H9 (cell line): Measurements from ENCODE around the gene MAL. TPM values are rescaled to one million over a fixed set of nuclear protein-coding genes. Genes with fewer than 3 reads are reported as not detected.
A peak's percentile ranks its signal among the peaks of the same experiment; 100 is the strongest.

Source experiments
- DNase-seq: peaks from one replicate; pipeline ENCODE4 v3.0.0-alpha.2; 2017
- H2AFZ ChIP-seq: one replicate; pipeline ENCODE4 v1.6.1; 2013; ENCODE audit warnings: mild to moderate bottlenecking, low read length, control low read depth, moderate library complexity
- H2AK5ac ChIP-seq: 2 replicates; pipeline ENCODE4 v1.6.1; 2013; ENCODE audit warnings: low read length, control low read depth, mixed read lengths; ENCODE audit not compliant: insufficient read length
- H2BK120ac ChIP-seq: one replicate; pipeline ENCODE4 v1.6.1; 2013; ENCODE audit warnings: low read depth, mild to moderate bottlenecking, low read length, control low read depth, inconsistent platforms; ENCODE audit not compliant: poor library complexity, severe bottlenecking
- H2BK12ac ChIP-seq: 2 replicates; pipeline ENCODE4 v1.6.1; 2013; ENCODE audit warnings: low read length, control low read depth, mixed read lengths, low read depth; ENCODE audit not compliant: insufficient read length
- H2BK15ac ChIP-seq: 2 replicates; pipeline ENCODE4 v1.6.1; 2013; ENCODE audit warnings: low read depth, low read length, control low read depth
- H2BK20ac ChIP-seq: one replicate; pipeline ENCODE4 v1.6.1; 2013; ENCODE audit warnings: low read depth, mild to moderate bottlenecking, low read length, control low read depth, inconsistent platforms; ENCODE audit not compliant: poor library complexity, severe bottlenecking
- H2BK5ac ChIP-seq: 2 replicates; pipeline ENCODE4 v1.6.1; 2013; ENCODE audit warnings: low read length, control low read depth, mixed read lengths; ENCODE audit not compliant: insufficient read length
- H3K14ac ChIP-seq: 2 replicates; pipeline ENCODE4 v1.6.1; 2013; ENCODE audit warnings: low read length, control low read depth; ENCODE audit not compliant: insufficient read depth
- H3K18ac ChIP-seq: 2 replicates; pipeline ENCODE4 v1.6.1; 2013; ENCODE audit warnings: low read depth, mild to moderate bottlenecking, mixed read lengths, low read length, control low read depth; ENCODE audit not compliant: insufficient read length
- H3K23ac ChIP-seq: 2 replicates; pipeline ENCODE4 v1.6.1; 2013; ENCODE audit warnings: low read length, control low read depth, mixed read lengths, low read depth; ENCODE audit not compliant: insufficient read length
- H3K23me2 ChIP-seq: 2 replicates; pipeline ENCODE4 v1.6.1; 2013; ENCODE audit warnings: low read depth, mild to moderate bottlenecking, mixed read lengths, low read length, control low read depth; ENCODE audit not compliant: insufficient read length, poor library complexity, severe bottlenecking
- H3K27ac ChIP-seq: 2 replicates; pipeline ENCODE4 v1.5.1; 2013; ENCODE audit warnings: low read length, control low read depth, mixed read lengths, low read depth; ENCODE audit not compliant: insufficient read length
- H3K27me3 ChIP-seq: 2 replicates; pipeline ENCODE4 v1.6.1; 2013; ENCODE audit warnings: low read length, control low read depth, inconsistent platforms; ENCODE audit not compliant: insufficient read depth
- H3K4ac ChIP-seq: 2 replicates; pipeline ENCODE4 v1.6.1; 2013; ENCODE audit warnings: low read depth, mild to moderate bottlenecking, control low read depth, inconsistent platforms, low read length, moderate library complexity
- H3K4me1 ChIP-seq: 2 replicates; pipeline ENCODE4 v1.6.1; 2013; ENCODE audit warnings: low read length, control low read depth, inconsistent platforms; ENCODE audit not compliant: insufficient read depth
- H3K4me2 ChIP-seq: 2 replicates; pipeline ENCODE4 v1.6.1; 2013; ENCODE audit warnings: low read length, control low read depth, mixed read lengths; ENCODE audit not compliant: insufficient read length, insufficient read depth
- H3K56ac ChIP-seq: 2 replicates; pipeline ENCODE4 v1.6.1; 2013; ENCODE audit warnings: low read depth, mild to moderate bottlenecking, mixed read lengths, low read length, control low read depth; ENCODE audit not compliant: insufficient read length
- H3K79me1 ChIP-seq: 2 replicates; pipeline ENCODE4 v1.6.1; 2013; ENCODE audit warnings: low read depth, mild to moderate bottlenecking, moderate library complexity, low read length, control low read depth, inconsistent platforms; ENCODE audit not compliant: insufficient read depth, poor library complexity, severe bottlenecking
- H3K79me2 ChIP-seq: 2 replicates; pipeline ENCODE4 v1.6.1; 2013; ENCODE audit warnings: low read length, control low read depth, inconsistent platforms; ENCODE audit not compliant: insufficient read depth
- H3K9ac ChIP-seq: 2 replicates; pipeline ENCODE4 v1.6.1; 2013; ENCODE audit warnings: low read length, control low read depth, mixed read lengths; ENCODE audit not compliant: insufficient read length; ENCODE audit errors: extremely low read depth
- H3K9me3 ChIP-seq: one replicate; pipeline ENCODE4 v1.6.1; 2013; ENCODE audit warnings: low read depth, low read length, inconsistent platforms; ENCODE audit not compliant: control insufficient read depth
- H3T11ph ChIP-seq: one replicate; pipeline ENCODE4 v1.6.1; 2013; ENCODE audit warnings: mild to moderate bottlenecking, low read length, control low read depth, inconsistent platforms
- H4K20me1 ChIP-seq: one replicate; pipeline ENCODE4 v1.6.1; 2013; ENCODE audit not compliant: control insufficient read depth, insufficient read length, insufficient read depth
- H4K5ac ChIP-seq: 2 replicates; pipeline ENCODE4 v1.6.1; 2013; ENCODE audit warnings: low read depth, mild to moderate bottlenecking, mixed read lengths, low read length, control low read depth; ENCODE audit not compliant: insufficient read length
- H4K8ac ChIP-seq: replicated peaks from 2 replicates; pipeline ENCODE4 v1.6.1; 2013; ENCODE audit warnings: low read length, control low read depth, mixed read lengths, low read depth; ENCODE audit not compliant: insufficient read length
- H4K91ac ChIP-seq: 2 replicates; pipeline ENCODE4 v1.6.1; 2013; ENCODE audit warnings: low read depth, mild to moderate bottlenecking, moderate library complexity, mixed read lengths, low read length, control low read depth; ENCODE audit not compliant: insufficient read length
- H3K27ac Mint-ChIP-seq, 3 experiments: 2 replicates in 2 of 3; 3 replicates in 1 of 3; pipeline ENCODE4 v1.8.0; 2020 to 2021; ENCODE audit warnings: mixed read lengths in 3 of 3, mild to moderate bottlenecking in 1 of 3, moderate library complexity in 1 of 3
- H3K27me3 Mint-ChIP-seq: 2 replicates; pipeline ENCODE4 v1.8.0; 2021; ENCODE audit warnings: low read depth, mild to moderate bottlenecking, moderate library complexity, mixed read lengths
- H3K36me3 Mint-ChIP-seq, 3 experiments: 2 replicates in 2 of 3; 3 replicates in 1 of 3; pipeline ENCODE4 v1.8.0; 2020 to 2021; ENCODE audit warnings: low read depth in 3 of 3, mixed read lengths in 3 of 3; ENCODE audit not compliant: insufficient read depth in 1 of 3
- H3K4me1 Mint-ChIP-seq, 2 experiments: 2 replicates each; pipeline ENCODE4 v1.8.0; 2020; ENCODE audit warnings: mixed read lengths in 2 of 2
- H3K4me3 Mint-ChIP-seq, 2 experiments: 2 replicates in 1 of 2; 3 replicates in 1 of 2; pipeline ENCODE4 v1.8.0; 2020 to 2021; ENCODE audit warnings: mild to moderate bottlenecking in 2 of 2, mixed read lengths in 2 of 2, moderate library complexity in 1 of 2
- H3K9me3 Mint-ChIP-seq, 2 experiments: 2 replicates in 1 of 2; 3 replicates in 1 of 2; pipeline ENCODE4 v1.8.0; 2020; ENCODE audit warnings: mild to moderate bottlenecking in 2 of 2, mixed read lengths in 2 of 2, moderate library complexity in 1 of 2
- CTCF ChIP-seq: fragments of 200-600 bp; sonication (generic); conservative IDR thresholded peaks from 3 replicates; pipeline ENCODE4 v1.8.0; 2021; ENCODE audit warnings: antibody characterized with exemption, mild to moderate bottlenecking
- WGBS: extraction: QIAGEN DNeasy Blood & Tissue Kit; methylation state at CpG from one replicate; pipeline ENCODE4 v1.1.7; 2013; ENCODE audit warnings: missing lambda C conversion rate, low lambda C conversion rate, mixed read lengths; ENCODE audit not compliant: insufficient read length; ENCODE audit errors: extremely low coverage; 5-methylcytosine and 5-hydroxymethylcytosine counted together
- total RNA-seq: library from RNA; stranded (reverse); gene quantifications from 2 replicates; pipeline ENCODE4 v1.2.1, GENCODE V29; 2021

MAL gene
- total RNA-seq, 1 experiment from 2014 or later: not detected

DNA sequence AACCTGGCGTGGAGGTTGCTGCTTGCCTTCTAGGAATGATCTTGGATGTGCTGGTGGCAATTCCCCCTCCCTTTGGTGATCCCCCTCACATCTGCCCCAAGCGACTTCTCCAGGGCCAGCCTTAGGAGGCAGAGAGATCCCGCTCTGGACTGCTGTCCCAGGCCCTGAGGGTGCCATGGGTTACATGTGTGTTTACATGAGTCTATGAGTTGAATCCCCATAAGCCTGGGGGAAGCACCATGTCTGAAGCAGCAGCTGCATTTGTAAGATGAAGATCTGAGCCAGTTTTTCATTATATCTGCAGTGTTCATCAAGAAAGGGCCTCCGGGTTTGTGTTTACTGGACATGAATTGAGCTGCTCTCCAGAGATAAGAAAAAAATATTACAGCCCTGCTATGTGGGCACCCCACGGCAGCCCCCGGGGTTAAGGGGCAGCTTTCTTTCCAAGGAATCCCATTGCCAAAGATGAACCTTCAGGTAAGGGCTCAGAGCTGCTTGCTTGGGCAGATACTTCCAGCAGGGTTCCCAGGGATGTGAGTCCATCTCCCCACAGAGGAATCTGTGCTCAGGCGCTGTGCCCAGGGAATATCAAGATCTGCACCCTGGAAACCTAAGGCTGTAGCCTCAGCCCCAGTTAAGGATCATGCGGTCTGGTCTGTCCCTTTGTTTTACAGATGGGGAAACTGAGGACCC, 50.1 kb downstream of the MAL start:
- Histone ChIP-seq H4K91ac (no peak overlapping the region), H3K79me2 (no peaks in the 10 kb centered on the region), H4K20me1 (no peaks in the 10 kb centered on the region), H3K56ac (no peak overlapping the region), H2AK5ac (no peak overlapping the region), H2BK5ac (no peak overlapping the region), H3K18ac (no peak overlapping the region), H2BK120ac (no peak overlapping the region), H3K9ac (no peak overlapping the region), H3K23ac (no peak overlapping the region), H3K9me3 (no peaks in the 10 kb centered on the region), H3K4me2 (no peak overlapping the region), H3K4ac (no peak overlapping the region), H2BK15ac (no peak overlapping the region), H3K14ac (no peak overlapping the region), H4K5ac (no peak overlapping the region), H2BK20ac (no peak overlapping the region), H2BK12ac (no peak overlapping the region), H3K4me1 (peaks cover 3% of the 10 kb centered on the region; the same call in 1 of the 2 replicates), H3K79me1 (no peaks in the 10 kb centered on the region), H4K8ac (no peak overlapping the region), H3K23me2 (peaks cover 8% of the 10 kb centered on the region), H2AFZ (no peak overlapping the region), H3T11ph (no peak overlapping the region), H3K27me3 (no peaks in the 10 kb centered on the region), H3K27ac (no peak overlapping the region)
- Mint-ChIP-seq H3K36me3 (no peaks in the 10 kb centered on the region), H3K4me1 (peaks cover 20 to 28% of the 10 kb centered on the region in 2 experiments), H3K9me3 (peaks cover 2 to 3% of the 10 kb centered on the region in 2 experiments), H3K27me3 (peaks cover 46% of the 10 kb centered on the region), H3K4me3 (0 out of 5 replicates have a peak overlapping the region, but pooled peaks of 1 of the 2 experiments have one; percentile 57), H3K27ac (no peak overlapping the region)
- no peak for DNase-seq
- no CpG with 5 or more reads among the region's 8 CpGs for WGBS
- no peak for TF ChIP-seq CTCF
